Neural progenitor cell (in vitro differentiated cells): ENCODE data around the gene TSPAN32. TPM values are rescaled to one million over a fixed set of nuclear protein-coding genes. Genes with fewer than 3 reads are reported as not detected.

Experiments used
- DNase-seq: peaks from one replicate; pipeline ENCODE4 v3.0.0-alpha.2; 2016; ENCODE audit warnings: low spot score
- H2AFZ ChIP-seq: fragments of 200-600 bp; sonication (generic); replicated peaks from 2 replicates; pipeline ENCODE4 v1.6.1; 2016; ENCODE audit warnings: antibody characterized with exemption
- H3F3A ChIP-seq: fragments of 200-600 bp; sonication (generic); 2 replicates; pipeline ENCODE4 v1.6.1; 2016; ENCODE audit warnings: antibody characterized with exemption, low read depth
- H3K27ac ChIP-seq: fragments of 200-600 bp; sonication (generic); 2 replicates; pipeline ENCODE4 v1.5.1; 2016; ENCODE audit warnings: mild to moderate bottlenecking
- H3K27me3 ChIP-seq: fragments of 200-600 bp; sonication (generic); 2 replicates; pipeline ENCODE4 v1.6.1; 2016; ENCODE audit warnings: mild to moderate bottlenecking, moderate library complexity
- H3K36me3 ChIP-seq: fragments of 200-600 bp; sonication (generic); 2 replicates; pipeline ENCODE4 v1.5.1; 2016
- H3K4me1 ChIP-seq: fragments of 200-600 bp; sonication (generic); 2 replicates; pipeline ENCODE4 v1.6.1; 2016; ENCODE audit warnings: mixed run types
- H3K4me2 ChIP-seq: fragments of 200-600 bp; sonication (generic); 2 replicates; pipeline ENCODE4 v1.6.1; 2016
- H3K4me3 ChIP-seq: fragments of 200-600 bp; sonication (generic); 2 replicates; pipeline ENCODE4 v1.5.1; 2016
- H3K79me2 ChIP-seq: fragments of 200-600 bp; sonication (generic); 2 replicates; pipeline ENCODE4 v1.6.1; 2016; ENCODE audit warnings: low read depth
- H3K9ac ChIP-seq: fragments of 200-600 bp; sonication (generic); 2 replicates; pipeline ENCODE4 v1.6.1; 2016
- H3K9me3 ChIP-seq: fragments of 200-600 bp; sonication (generic); 2 replicates; pipeline ENCODE4 v1.5.1; 2016; ENCODE audit warnings: low read depth
- H4K20me1 ChIP-seq: fragments of 200-600 bp; sonication (generic); 2 replicates; pipeline ENCODE4 v1.6.1; 2016; ENCODE audit warnings: low read depth
- H3K27ac Mint-ChIP-seq: 3 replicates; pipeline ENCODE4 v1.8.0; 2021; ENCODE audit warnings: mixed read lengths
- H3K27me3 Mint-ChIP-seq: 2 replicates; pipeline ENCODE4 v1.8.0; 2022; ENCODE audit warnings: low read depth, mild to moderate bottlenecking, inconsistent platforms, moderate library complexity, mixed read lengths; ENCODE audit not compliant: insufficient read depth
- H3K36me3 Mint-ChIP-seq: 3 replicates; pipeline ENCODE4 v1.8.0; 2021; ENCODE audit warnings: mixed read lengths
- H3K4me1 Mint-ChIP-seq: 3 replicates; pipeline ENCODE4 v1.8.0; 2021; ENCODE audit warnings: mixed read lengths
- H3K4me3 Mint-ChIP-seq: 3 replicates; pipeline ENCODE4 v1.8.0; 2021; ENCODE audit warnings: mild to moderate bottlenecking, moderate library complexity, mixed read lengths
- H3K9me3 Mint-ChIP-seq: 3 replicates; pipeline ENCODE4 v1.8.0; 2020; ENCODE audit warnings: mixed read lengths
- CTCF ChIP-seq: fragments of 200-600 bp; sonication (generic); IDR thresholded peaks from 2 replicates; pipeline ENCODE4 v1.5.1; 2017; ENCODE audit warnings: antibody characterized with exemption, mild to moderate bottlenecking
- EZH2 ChIP-seq: fragments of 200-600 bp; sonication (generic); IDR thresholded peaks from 2 replicates; pipeline ENCODE4 v1.6.1; 2017; ENCODE audit warnings: antibody characterized with exemption, mild to moderate bottlenecking, moderate library complexity
- EZH2phosphoT487 ChIP-seq: fragments of 200-600 bp; sonication (generic); IDR thresholded peaks from 2 replicates; pipeline ENCODE4 v1.6.1; 2017; ENCODE audit warnings: antibody characterized with exemption
- total RNA-seq: library from RNA; depleted of rRNA; stranded (reverse); fragments of >200 nt; gene quantifications from 2 replicates; pipeline ENCODE4 v1.2.3, GENCODE V29; 2015; ENCODE audit warnings: low replicate concordance

TSPAN32 gene
- total RNA-seq, 1 donor from 2014 or later = not detected

GRCh38 chr11:2300290-2300935 lies 1.4 kb upstream of the TSPAN32 start:
- H3K9me3 Mint-ChIP-seq = no peaks in the 10 kb centered on the region

GRCh38 chr11:2300936-2301630 lies 730 bp upstream of the TSPAN32 start:
- Mint-ChIP-seq H3K4me3 (no peak overlapping the region), H3K4me1 (peaks cover 7% of the 10 kb centered on the region), H3K27ac (no peak overlapping the region), H3K27me3 (peaks cover 11% of the 10 kb centered on the region), H3K36me3 (no peaks in the 10 kb centered on the region), H3K9me3 (no peaks in the 10 kb centered on the region)
- TF ChIP-seq EZH2phosphoT487 (no peak), EZH2 (no peak), CTCF (no peak)
- H3K4me1 ChIP-seq = no peaks in the 10 kb centered on the region
- H2AFZ ChIP-seq = no peak overlapping the region
- H3K27me3 ChIP-seq = peaks cover 2% of the 10 kb centered on the region
- H3K4me3 ChIP-seq = no peak overlapping the region
- H3K27ac ChIP-seq = no peak overlapping the region
- H3K79me2 ChIP-seq = no peaks in the 10 kb centered on the region
- DNase-seq = no peak
- no peaks in the 10 kb centered on the region for H3K9me3 ChIP-seq
- H4K20me1 ChIP-seq = no peaks in the 10 kb centered on the region
- no peaks in the 10 kb centered on the region for H3F3A ChIP-seq
- H3K4me2 ChIP-seq = no peak overlapping the region
- H3K9ac ChIP-seq = no peak overlapping the region
- no peaks in the 10 kb centered on the region for H3K36me3 ChIP-seq

More at GRCh38 chr11:2300290-2300935, 1.4 kb upstream of the TSPAN32 start:
- Histone ChIP-seq H3K36me3 (no peaks in the 10 kb centered on the region), H3K27me3 (peaks cover 9% of the 10 kb centered on the region), H3K4me1 (no peaks in the 10 kb centered on the region), H3F3A (no peaks in the 10 kb centered on the region), H3K4me3 (no peak overlapping the region), H3K4me2 (no peak overlapping the region), H2AFZ (no peak overlapping the region), H3K79me2 (no peaks in the 10 kb centered on the region), H3K27ac (no peak overlapping the region), H3K9me3 (no peaks in the 10 kb centered on the region), H3K9ac (no peak overlapping the region), H4K20me1 (no peaks in the 10 kb centered on the region)
- H3K27me3 Mint-ChIP-seq = peaks cover 11% of the 10 kb centered on the region
- peaks cover 4% of the 10 kb centered on the region for H3K4me1 Mint-ChIP-seq
- no peaks in the 10 kb centered on the region for H3K36me3 Mint-ChIP-seq
- H3K4me3 Mint-ChIP-seq = no peak overlapping the region
- no peak for DNase-seq
- TF ChIP-seq EZH2phosphoT487 = no peak
- TF ChIP-seq CTCF = no peak
- no peak for TF ChIP-seq EZH2
- H3K27ac Mint-ChIP-seq = no peak overlapping the region

DNA sequence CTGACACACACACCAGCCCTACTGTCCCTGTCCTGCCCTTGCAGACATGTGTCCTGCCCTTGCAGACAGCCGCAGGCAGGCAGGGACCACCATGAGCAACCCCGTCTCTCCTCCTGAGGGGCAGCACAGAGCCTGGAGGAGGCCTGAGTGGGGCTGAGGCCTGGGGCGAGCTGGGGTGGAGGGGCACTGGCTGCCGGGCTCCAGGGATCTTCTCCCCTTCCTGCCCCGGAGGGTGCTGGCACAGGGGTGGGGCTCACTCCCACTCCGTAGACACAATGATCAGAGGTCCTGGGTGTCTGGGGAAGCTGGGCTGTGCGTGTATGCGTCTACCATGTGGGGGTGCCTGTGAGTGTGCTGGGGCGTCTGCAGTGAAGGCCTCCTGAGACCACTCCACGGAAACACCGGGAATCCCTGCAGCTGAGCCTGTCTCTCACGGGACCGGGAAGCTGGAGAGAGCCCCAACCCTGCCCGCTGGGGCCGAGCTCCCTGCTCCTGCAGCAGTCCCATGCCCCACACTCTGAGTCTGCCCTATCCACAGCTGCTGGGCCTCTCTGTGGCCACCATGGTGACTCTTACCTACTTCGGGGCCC lies 588 bp downstream of the TSPAN32 start:
- DNase-seq = no peak
- Histone ChIP-seq H3K4me3 (no peak overlapping the region), H3K79me2 (no peaks in the 10 kb centered on the region), H3K27ac (no peak overlapping the region), H3K4me1 (no peaks in the 10 kb centered on the region), H3F3A (no peaks in the 10 kb centered on the region), H3K27me3 (no peaks in the 10 kb centered on the region), H4K20me1 (no peaks in the 10 kb centered on the region), H2AFZ (no peak overlapping the region), H3K9ac (no peak overlapping the region), H3K36me3 (no peaks in the 10 kb centered on the region), H3K9me3 (no peaks in the 10 kb centered on the region), H3K4me2 (no peak overlapping the region)
- Mint-ChIP-seq H3K4me3 (no peak overlapping the region), H3K4me1 (peaks cover 12% of the 10 kb centered on the region), H3K9me3 (no peaks in the 10 kb centered on the region), H3K27me3 (peaks cover 12% of the 10 kb centered on the region), H3K36me3 (no peaks in the 10 kb centered on the region), H3K27ac (no peak overlapping the region)
- TF ChIP-seq CTCF (no peak), EZH2 (no peak), EZH2phosphoT487 (no peak)
